Naive thymus-derived CD8-positive, alpha-beta T cell (primary cell): Measurements from ENCODE around the gene STK32B. TPM values are rescaled to one million over a fixed set of nuclear protein-coding genes. Genes with fewer than 3 reads are reported as not detected.

Experiments
- ATAC-seq, 2 donors: fragments of 150-1000 bp; cut with Tn5 transposase in 1 of 2; sonication (Bioruptor Pico), chemical (Tn5 transposase) in 1 of 2; 1 replicate in 1 of 2; 2 replicates in 1 of 2; pipeline ENCODE4 v1.10.0; 2021; ENCODE audit warnings: mild to moderate bottlenecking in 2 of 2, moderate library complexity in 2 of 2
- POLR2A ChIA-PET: fragments of 350-600 bp; sonication (Branson Sonifier 250); formaldehyde crosslinking; loops from one replicate; lab custom pipeline; 2021; ENCODE audit warnings: antibody characterized with exemption; lab: Charles Lee
- DNase-seq, 10 donors: peaks; one replicate each; pipeline versions ENCODE4 v3.0.0 to v3.0.0-alpha.2; 2020 to 2022
- H3K27ac Mint-ChIP-seq, 10 donors: one replicate each; pipeline ENCODE4 v1.8.0; 2020 to 2022; ENCODE audit warnings: mild to moderate bottlenecking in 10 of 10, mixed read lengths in 10 of 10, moderate library complexity in 4 of 10, inconsistent platforms in 1 of 10
- H3K27me3 Mint-ChIP-seq, 5 donors: one replicate each; pipeline ENCODE4 v1.8.0; 2021 to 2022; ENCODE audit warnings: mixed read lengths in 5 of 5
- H3K36me3 Mint-ChIP-seq, 3 donors: one replicate each; pipeline ENCODE4 v1.8.0; 2020 to 2022; ENCODE audit warnings: mixed read lengths in 3 of 3, mild to moderate bottlenecking in 2 of 3, inconsistent platforms in 1 of 3
- H3K4me1 Mint-ChIP-seq, 4 donors: one replicate each; pipeline ENCODE4 v1.8.0; 2021 to 2022; ENCODE audit warnings: mixed read lengths in 4 of 4
- H3K4me3 Mint-ChIP-seq, 10 donors: one replicate each; pipeline ENCODE4 v1.8.0; 2020 to 2022; ENCODE audit warnings: mild to moderate bottlenecking in 10 of 10, mixed read lengths in 10 of 10, moderate library complexity in 6 of 10, inconsistent platforms in 1 of 10
- H3K9me3 Mint-ChIP-seq, 9 donors: one replicate each; pipeline ENCODE4 v1.8.0; 2020 to 2022; ENCODE audit warnings: mixed read lengths in 9 of 9, mild to moderate bottlenecking in 3 of 9, inconsistent platforms in 1 of 9, moderate library complexity in 1 of 9
- polyA plus RNA-seq, 3 donors: library from polyadenylated mRNA; unstranded; fragments of 300-500 nt; fragmentation: Illumina TruSeq; gene quantifications; one replicate each; pipeline ENCODE4 v1.2.3, GENCODE V29; 2021
- total RNA-seq, 8 experiments: library from RNA in 2 of 8; stranded (reverse) in 2 of 8; gene quantifications; one replicate each; pipeline ENCODE4 v1.2.3 and lab custom pipeline; 2021 to 2026

The STK32B gene
- total and polyA plus RNA-seq, 5 experiments from 2014 or later, result not detected

DNA sequence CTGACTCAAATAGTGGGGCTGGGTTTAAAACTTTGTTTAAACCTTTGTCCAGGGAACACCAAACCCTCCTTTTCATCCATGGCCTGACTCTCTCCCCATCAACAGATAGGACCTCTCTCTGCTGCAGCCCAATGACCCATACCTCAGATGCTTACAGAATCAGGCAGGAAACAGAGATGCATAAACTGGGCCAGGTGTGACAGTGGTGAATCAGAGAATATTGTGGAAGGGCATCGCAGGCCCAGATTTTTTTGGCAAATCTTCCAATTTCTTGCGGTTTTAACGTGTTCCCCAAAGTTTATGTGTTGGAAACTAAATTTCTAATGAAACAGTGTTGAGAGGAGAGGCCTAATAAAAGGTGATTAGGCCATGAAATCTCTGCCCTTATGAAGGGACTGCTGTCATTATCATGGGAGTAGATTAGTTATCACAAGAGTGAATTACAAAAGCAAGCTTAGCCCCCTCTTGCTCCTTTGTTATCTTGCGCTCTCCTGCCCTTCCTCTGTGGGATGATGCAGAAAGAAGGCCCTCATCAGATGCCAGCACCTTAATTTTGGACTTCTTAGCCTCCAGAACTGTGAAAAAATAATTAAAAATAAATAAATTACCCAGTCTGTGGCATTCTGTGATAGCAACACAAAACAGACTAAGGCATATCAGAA is 82.8 kb downstream of the STK32B start:
- DNase-seq, result no peak
- Mint-ChIP-seq H3K4me3 (no peak overlapping the region), H3K27me3 (peaks cover 0 to 27% (median 12%) of the 10 kb centered on the region in 5 donors), H3K4me1 (no peaks in the 10 kb centered on the region), H3K36me3 (peaks cover 0 to 10% (median 0%) of the 10 kb centered on the region in 3 donors), H3K9me3 (peaks cover 0 to 17% (median 4%) of the 10 kb centered on the region in 9 donors), H3K27ac (no peak overlapping the region)
- POLR2A ChIA-PET, result no interaction called here
- no peak for ATAC-seq

- POLR2A ChIA-PET, result no interaction called here
- H3K27ac Mint-ChIP-seq, result no peak overlapping the region
- H3K36me3 Mint-ChIP-seq, result peaks cover 0 to 10% (median 0%) of the 10 kb centered on the region in 3 donors
- peaks cover 0 to 17% (median 4%) of the 10 kb centered on the region in 9 donors for H3K9me3 Mint-ChIP-seq
- no peak overlapping the region for H3K4me3 Mint-ChIP-seq
- no peak for ATAC-seq
- H3K4me1 Mint-ChIP-seq, result no peaks in the 10 kb centered on the region
- H3K27me3 Mint-ChIP-seq, result peaks cover 0 to 22% (median 11%) of the 10 kb centered on the region in 5 donors
- no peak for DNase-seq
These were observed 83.3 kb downstream of the STK32B start for GRCh38 chr4:5134620-5135019.

- Mint-ChIP-seq H3K36me3 (no peaks in the 10 kb centered on the region), H3K27me3 (peaks cover 0 to 14% (median 0%) of the 10 kb centered on the region in 5 donors), H3K9me3 (no peaks in the 10 kb centered on the region), H3K4me1 (no peaks in the 10 kb centered on the region), H3K4me3 (no peak overlapping the region), H3K27ac (no peak overlapping the region)
- ATAC-seq (no peak), DNase-seq (no peak)
- POLR2A ChIA-PET, result no interaction called here
These were observed 85.9 kb downstream of the STK32B start for GRCh38 chr4:5137226-5137625.

- POLR2A ChIA-PET, result no interaction called here
- no peak overlapping the region for H3K4me3 Mint-ChIP-seq
- ATAC-seq (no peak), DNase-seq (no peak)
- no peaks in the 10 kb centered on the region for H3K4me1 Mint-ChIP-seq
- H3K27ac Mint-ChIP-seq, result no peak overlapping the region
- H3K36me3 Mint-ChIP-seq, result no peaks in the 10 kb centered on the region
- peaks cover 0 to 14% (median 0%) of the 10 kb centered on the region in 5 donors for H3K27me3 Mint-ChIP-seq
- H3K9me3 Mint-ChIP-seq, result no peaks in the 10 kb centered on the region
These were observed 86.6 kb downstream of the STK32B start for GRCh38 chr4:5137927-5138326.

DNA sequence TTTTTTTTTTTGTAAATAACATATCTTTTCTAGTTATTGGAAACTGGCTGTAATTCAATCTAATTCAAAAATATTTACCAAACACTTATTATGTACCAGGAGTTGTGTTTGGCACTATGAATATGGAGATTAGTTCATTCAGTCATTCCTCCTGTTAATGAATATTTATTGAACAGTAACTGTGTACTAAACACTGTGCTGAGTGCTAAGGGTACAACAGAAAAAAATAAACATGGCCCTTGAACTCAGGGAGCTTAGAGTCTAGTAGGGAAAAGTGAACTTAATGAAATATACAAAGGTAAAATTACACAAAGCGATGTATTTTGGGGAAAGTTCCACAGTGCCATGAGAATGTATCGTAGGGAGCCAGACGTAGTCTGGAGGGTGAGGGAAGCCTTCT is 87.1 kb downstream of the STK32B start:
- Mint-ChIP-seq H3K27me3 (peaks cover 0 to 14% (median 0%) of the 10 kb centered on the region in 5 donors), H3K4me1 (no peaks in the 10 kb centered on the region), H3K36me3 (no peaks in the 10 kb centered on the region), H3K4me3 (no peak overlapping the region), H3K27ac (no peak overlapping the region), H3K9me3 (no peaks in the 10 kb centered on the region)
- DNase-seq (no peak), ATAC-seq (no peak)
- POLR2A ChIA-PET, result no interaction called here

DNA sequence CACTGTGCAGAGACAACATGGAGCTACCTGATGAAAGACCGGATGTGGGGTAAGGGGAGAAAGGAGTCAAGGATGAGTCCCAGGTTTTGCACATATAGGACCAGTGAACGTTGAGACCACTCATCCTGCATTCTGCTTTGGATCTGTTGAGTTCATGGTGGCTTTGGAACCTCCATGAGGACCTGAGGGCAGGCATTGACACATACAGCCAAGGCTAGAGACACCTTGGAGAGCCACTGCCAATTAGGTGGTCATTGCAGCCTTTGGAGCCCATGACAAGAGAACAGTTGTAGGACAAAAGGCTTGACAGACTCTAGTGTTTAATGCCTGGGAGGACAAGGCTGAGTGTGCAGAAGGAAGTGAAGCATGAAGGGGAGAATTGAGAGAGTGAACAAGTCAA is 87.9 kb downstream of the STK32B start:
- ATAC-seq (no peak), DNase-seq (no peak)
- POLR2A ChIA-PET, result no interaction called here
- no peak overlapping the region for H3K4me3 Mint-ChIP-seq
- peaks cover 0 to 14% (median 0%) of the 10 kb centered on the region in 5 donors for H3K27me3 Mint-ChIP-seq
- H3K9me3 Mint-ChIP-seq, result no peaks in the 10 kb centered on the region
- no peaks in the 10 kb centered on the region for H3K36me3 Mint-ChIP-seq
- no peak overlapping the region for H3K27ac Mint-ChIP-seq
- no peaks in the 10 kb centered on the region for H3K4me1 Mint-ChIP-seq

DNA sequence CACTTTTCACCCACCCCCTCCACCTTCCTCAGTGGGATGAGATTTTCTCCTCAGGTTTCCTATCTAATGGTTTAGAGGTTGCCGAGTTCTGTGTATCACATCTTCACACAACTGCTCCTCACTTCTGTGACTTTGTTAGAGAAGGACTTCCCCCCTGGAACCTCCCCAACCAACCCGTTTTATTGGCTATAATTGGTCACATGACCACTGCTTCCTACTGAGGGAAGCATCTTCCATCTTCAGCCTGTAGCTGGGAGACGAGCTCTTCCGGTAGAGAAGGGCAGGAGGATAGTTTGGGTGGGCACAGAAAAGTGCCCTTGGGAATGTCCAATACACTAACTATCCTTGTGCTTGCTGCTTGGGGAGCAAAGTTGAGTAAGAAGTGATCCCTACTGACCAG is 90.5 kb downstream of the STK32B start:
- POLR2A ChIA-PET, result no interaction called here
- H3K4me1 Mint-ChIP-seq, result no peaks in the 10 kb centered on the region

GRCh38 chr4:5142726-5143125 is 91.4 kb downstream of the STK32B start:
- no peaks in the 10 kb centered on the region for H3K9me3 Mint-ChIP-seq
- no peak overlapping the region for H3K4me3 Mint-ChIP-seq
- DNase-seq (no peak), ATAC-seq (no peak)
- no peaks in the 10 kb centered on the region for H3K36me3 Mint-ChIP-seq
- H3K4me1 Mint-ChIP-seq, result no peaks in the 10 kb centered on the region
- no peak overlapping the region for H3K27ac Mint-ChIP-seq
- POLR2A ChIA-PET, result no interaction called here
- H3K27me3 Mint-ChIP-seq, result peaks cover 0 to 14% (median 0%) of the 10 kb centered on the region in 5 donors

More for the DNA sequence above, 90.5 kb downstream of the STK32B start:
- H3K27ac Mint-ChIP-seq, result no peak overlapping the region
- H3K27me3 Mint-ChIP-seq, result peaks cover 0 to 14% (median 0%) of the 10 kb centered on the region in 5 donors
- H3K4me3 Mint-ChIP-seq, result no peak overlapping the region
- DNase-seq, result no peak
- no peaks in the 10 kb centered on the region for H3K9me3 Mint-ChIP-seq
- no peak for ATAC-seq
- H3K36me3 Mint-ChIP-seq, result no peaks in the 10 kb centered on the region

GRCh38 chr4:5143306-5143861 is 92.1 kb downstream of the STK32B start:
- Mint-ChIP-seq H3K4me3 (no peak overlapping the region), H3K9me3 (no peaks in the 10 kb centered on the region), H3K27ac (no peak overlapping the region), H3K4me1 (no peaks in the 10 kb centered on the region), H3K27me3 (peaks cover 0 to 14% (median 0%) of the 10 kb centered on the region in 5 donors), H3K36me3 (no peaks in the 10 kb centered on the region)
- DNase-seq (no peak), ATAC-seq (no peak)
- POLR2A ChIA-PET, result no interaction called here

GRCh38 chr4:5143940-5144339 is 92.7 kb downstream of the STK32B start:
- DNase-seq, result no peak
- H3K27ac Mint-ChIP-seq, result no peak overlapping the region
- ATAC-seq, result no peak
- no peaks in the 10 kb centered on the region for H3K36me3 Mint-ChIP-seq
- H3K9me3 Mint-ChIP-seq, result no peaks in the 10 kb centered on the region
- POLR2A ChIA-PET, result no interaction called here
- H3K4me3 Mint-ChIP-seq, result no peak overlapping the region
- H3K27me3 Mint-ChIP-seq, result peaks cover 0 to 9% (median 0%) of the 10 kb centered on the region in 5 donors
- H3K4me1 Mint-ChIP-seq, result no peaks in the 10 kb centered on the region

DNA sequence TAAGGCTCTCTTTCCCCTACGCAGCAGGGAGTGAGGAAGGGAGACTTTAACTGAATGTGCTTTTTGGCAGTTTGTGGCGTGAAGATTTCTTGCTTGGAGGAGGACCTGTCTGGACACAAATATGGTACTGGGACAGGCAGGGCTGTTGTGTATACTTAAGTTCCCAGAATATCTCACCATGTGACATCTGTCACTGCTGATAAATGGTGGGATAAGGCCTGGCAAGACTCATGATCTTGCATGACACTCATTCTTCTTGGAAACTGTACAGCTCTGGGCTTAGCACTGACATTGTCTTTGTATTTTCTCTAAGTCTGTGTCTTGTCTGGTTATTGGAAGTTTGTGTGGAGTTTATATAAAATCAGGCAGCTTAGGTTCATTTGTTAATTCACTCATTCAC is 93.1 kb downstream of the STK32B start:
- H3K4me3 Mint-ChIP-seq, result no peak overlapping the region
- DNase-seq (no peak), ATAC-seq (no peak)
- no peaks in the 10 kb centered on the region for H3K9me3 Mint-ChIP-seq
- H3K4me1 Mint-ChIP-seq, result no peaks in the 10 kb centered on the region
- H3K27me3 Mint-ChIP-seq, result peaks cover 0 to 7% (median 0%) of the 10 kb centered on the region in 5 donors
- no peak overlapping the region for H3K27ac Mint-ChIP-seq
- POLR2A ChIA-PET, result no interaction called here
- no peaks in the 10 kb centered on the region for H3K36me3 Mint-ChIP-seq

GRCh38 chr4:5146248-5146647 is 95.0 kb downstream of the STK32B start:
- H3K9me3 Mint-ChIP-seq, result no peaks in the 10 kb centered on the region
- POLR2A ChIA-PET, result no interaction called here
- no peak for ATAC-seq
- DNase-seq, result no peak
- H3K4me1 Mint-ChIP-seq, result no peaks in the 10 kb centered on the region
- H3K27ac Mint-ChIP-seq, result no peak overlapping the region
- peaks cover 0 to 7% (median 0%) of the 10 kb centered on the region in 5 donors for H3K27me3 Mint-ChIP-seq
- no peak overlapping the region for H3K4me3 Mint-ChIP-seq
- H3K36me3 Mint-ChIP-seq, result no peaks in the 10 kb centered on the region

DNA sequence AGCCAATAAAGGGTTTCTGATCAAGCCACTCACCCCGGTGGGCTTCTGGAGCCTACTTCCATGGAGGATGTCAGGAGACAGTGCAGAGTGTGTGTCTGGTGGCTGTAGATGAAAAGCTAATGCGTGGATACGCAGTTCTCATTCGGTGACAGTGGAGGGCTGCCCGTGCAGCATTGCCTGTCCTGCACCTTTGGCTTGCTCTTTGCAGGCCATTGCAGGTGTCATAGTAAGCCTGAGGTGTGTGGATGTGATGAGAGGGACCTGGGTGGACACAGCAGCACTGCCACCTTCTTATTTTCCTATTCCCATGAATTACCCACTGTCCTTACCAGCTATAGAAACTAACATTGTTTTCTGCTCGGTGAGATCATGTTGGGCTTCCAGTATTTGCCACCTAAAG is 101.2 kb downstream of the STK32B start:
- ATAC-seq (no peak), DNase-seq (no peak)
- Mint-ChIP-seq H3K27ac (no peak overlapping the region), H3K36me3 (no peaks in the 10 kb centered on the region), H3K4me3 (no peak overlapping the region), H3K4me1 (no peaks in the 10 kb centered on the region), H3K9me3 (peaks cover 0 to 12% (median 0%) of the 10 kb centered on the region in 9 donors), H3K27me3 (peaks cover 0 to 19% (median 5%) of the 10 kb centered on the region in 5 donors)
- POLR2A ChIA-PET, result no interaction called here

DNA sequence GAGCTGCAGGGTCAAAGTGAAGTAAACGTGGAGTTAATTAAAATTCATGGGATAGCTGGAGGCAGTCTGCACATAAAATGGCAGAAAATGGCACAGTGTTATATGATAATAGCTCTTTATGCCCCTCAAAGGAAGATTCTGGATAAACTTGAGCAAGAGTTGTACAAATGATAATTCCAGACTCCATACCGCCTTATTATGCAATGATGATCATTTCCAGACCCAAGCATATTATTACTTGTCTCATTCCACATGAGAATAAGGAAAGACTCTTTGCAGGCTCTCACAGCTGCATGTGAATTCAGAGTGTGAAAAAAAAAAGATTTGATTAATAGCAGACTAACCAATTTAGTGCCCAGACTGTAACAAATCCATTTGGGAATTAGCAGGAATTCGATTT is 105.4 kb downstream of the STK32B start:
- H3K9me3 Mint-ChIP-seq, result peaks cover 0 to 12% (median 0%) of the 10 kb centered on the region in 9 donors
- ATAC-seq (no peak), DNase-seq (no peak)
- no peaks in the 10 kb centered on the region for H3K4me1 Mint-ChIP-seq
- no peak overlapping the region for H3K27ac Mint-ChIP-seq
- H3K4me3 Mint-ChIP-seq, result no peak overlapping the region
- no peaks in the 10 kb centered on the region for H3K36me3 Mint-ChIP-seq
- POLR2A ChIA-PET, result no interaction called here
- peaks cover 1 to 16% (median 6%) of the 10 kb centered on the region in 5 donors for H3K27me3 Mint-ChIP-seq
